Liver (tissue), 9 donors: ENCODE data around the gene ARL5A. TPM values are rescaled to one million over a fixed set of nuclear protein-coding genes. Genes with fewer than 3 reads are reported as not detected.

Experiments used
- DNase-seq: peaks from one replicate; pipeline ENCODE4 v3.0.0-alpha.2; 2017; ENCODE audit warnings: low spot score
- H3K27ac ChIP-seq, 2 donors: one replicate each; pipeline ENCODE4 v1.7.0; 2013; ENCODE audit warnings: inconsistent platforms in 2 of 2, low read length in 2 of 2, control low read depth in 1 of 2, low read depth in 1 of 2, mild to moderate bottlenecking in 1 of 2
- H3K27me3 ChIP-seq, 4 donors: one replicate each; pipeline versions ENCODE4 v1.6.1 to v1.7.0; 2013; ENCODE audit warnings: low read length in 3 of 4, inconsistent platforms in 1 of 4, mild to moderate bottlenecking in 1 of 4, moderate library complexity in 1 of 4; ENCODE audit not compliant: control insufficient read depth in 4 of 4, insufficient read depth in 4 of 4
- H3K36me3 ChIP-seq, 4 donors: one replicate each; pipeline versions ENCODE4 v1.6.1 to v1.7.0; 2013; ENCODE audit warnings: low read length in 3 of 4, mild to moderate bottlenecking in 3 of 4, low read depth in 1 of 4, moderate library complexity in 1 of 4; ENCODE audit not compliant: control insufficient read depth in 4 of 4, insufficient read depth in 3 of 4
- H3K4me1 ChIP-seq, 4 donors: one replicate each; pipeline versions ENCODE4 v1.6.1 to v1.7.0; 2013; ENCODE audit warnings: low read length in 3 of 4, mild to moderate bottlenecking in 3 of 4, moderate library complexity in 1 of 4; ENCODE audit not compliant: control insufficient read depth in 4 of 4, insufficient read depth in 4 of 4
- H3K4me3 ChIP-seq, 3 donors: one replicate each; pipeline versions ENCODE4 v1.6.1 to v1.7.0; 2013; ENCODE audit warnings: low read length in 3 of 3, control low read depth in 1 of 3, low read depth in 1 of 3, mild to moderate bottlenecking in 1 of 3
- H3K9ac ChIP-seq, 2 donors: one replicate each; pipeline ENCODE4 v1.7.0; 2013; ENCODE audit warnings: low read length in 2 of 2, mild to moderate bottlenecking in 2 of 2, moderate library complexity in 2 of 2, control low read depth in 1 of 2, low read depth in 1 of 2
- H3K9me3 ChIP-seq, 4 donors: one replicate each; pipeline versions ENCODE4 v1.6.1 to v1.7.0; 2013; ENCODE audit warnings: low read length in 3 of 4; ENCODE audit not compliant: control insufficient read depth in 4 of 4
- CTCF ChIP-seq: fragments of 150-350 bp; IDR thresholded peaks from 2 replicates; pipeline ENCODE4 v1.5.1; 2017; ENCODE audit warnings: improper control_type of control experiment, low read depth, low read length; ENCODE audit not compliant: missing input control
- FOXA2 ChIP-seq: IDR thresholded peaks from 2 replicates; pipeline ENCODE4 v1.6.1; 2016; ENCODE audit warnings: antibody characterized with exemption
- GABPA ChIP-seq, 2 donors: IDR thresholded peaks in 1 of 2; conservative IDR thresholded peaks in 1 of 2; 2 replicates each; pipeline ENCODE4 v1.6.1; 2016; ENCODE audit warnings: antibody characterized with exemption in 2 of 2, mild to moderate bottlenecking in 1 of 2, moderate library complexity in 1 of 2
- HNF4A ChIP-seq, 2 donors: conservative IDR thresholded peaks; 2 replicates each; pipeline ENCODE4 v1.6.1; 2016; ENCODE audit warnings: antibody characterized with exemption in 2 of 2, mild to moderate bottlenecking in 2 of 2
- MAX ChIP-seq: IDR thresholded peaks from 2 replicates; pipeline ENCODE4 v1.6.1; 2016; ENCODE audit warnings: antibody characterized with exemption
- NR2F2 ChIP-seq: IDR thresholded peaks from 2 replicates; pipeline ENCODE4 v1.6.1; 2016; ENCODE audit warnings: antibody characterized with exemption
- REST ChIP-seq: IDR thresholded peaks from 2 replicates; pipeline ENCODE4 v1.6.1; 2016; ENCODE audit warnings: antibody characterized with exemption, mild to moderate bottlenecking
- RXRA ChIP-seq, 2 donors: IDR thresholded peaks; 2 replicates each; pipeline ENCODE4 v1.6.1; 2017 to 2018; ENCODE audit warnings: antibody characterized with exemption in 2 of 2, mild to moderate bottlenecking in 1 of 2
- YY1 ChIP-seq: IDR thresholded peaks from 2 replicates; pipeline ENCODE4 v1.6.1; 2016; ENCODE audit warnings: antibody characterized with exemption, mild to moderate bottlenecking
- WGBS: extraction: QIAGEN DNeasy Blood & Tissue Kit; methylation state at CpG from one replicate; pipeline ENCODE4 v1.1.7; 2013; 5-methylcytosine and 5-hydroxymethylcytosine counted together
- polyA plus RNA-seq, 2 donors: library from polyadenylated mRNA; stranded (reverse) in 1 of 2; unstranded in 1 of 2; fragments of 200-250 nt in 1 of 2; fragments of >200 nt in 1 of 2; fragmentation: Nextera tagmentation in 1 of 2; extraction: Ambion mirVana in 1 of 2; gene quantifications; one replicate each; pipeline versions ENCODE4 v1.2.1 to v1.2.3, GENCODE V29; 2013 to 2015
- total RNA-seq, 2 donors: library from RNA; depleted of rRNA; stranded (reverse); fragments of >200 nt; gene quantifications; one replicate each; pipeline ENCODE4 v1.2.3, GENCODE V29; 2014
- TF ChIP-seq, protein P1 (sequence below): IDR thresholded peaks from 2 replicates; pipeline ENCODE4 v1.6.1; 2016; ENCODE audit warnings: antibody characterized with exemption
- donor health status: healthy.
- donor health status: healthy.
- donor health status: healthy.
- donor health status: healthy.
- donor health status: healthy.

Gene ARL5A
- total and polyA plus RNA-seq, 4 donors = 9.0 to 41.6 (median 18.0) TPM

GRCh38 chr2:151827564-151828142 is 568 bp downstream of the ARL5A start (continued):
- TF ChIP-seq, protein P1, sequence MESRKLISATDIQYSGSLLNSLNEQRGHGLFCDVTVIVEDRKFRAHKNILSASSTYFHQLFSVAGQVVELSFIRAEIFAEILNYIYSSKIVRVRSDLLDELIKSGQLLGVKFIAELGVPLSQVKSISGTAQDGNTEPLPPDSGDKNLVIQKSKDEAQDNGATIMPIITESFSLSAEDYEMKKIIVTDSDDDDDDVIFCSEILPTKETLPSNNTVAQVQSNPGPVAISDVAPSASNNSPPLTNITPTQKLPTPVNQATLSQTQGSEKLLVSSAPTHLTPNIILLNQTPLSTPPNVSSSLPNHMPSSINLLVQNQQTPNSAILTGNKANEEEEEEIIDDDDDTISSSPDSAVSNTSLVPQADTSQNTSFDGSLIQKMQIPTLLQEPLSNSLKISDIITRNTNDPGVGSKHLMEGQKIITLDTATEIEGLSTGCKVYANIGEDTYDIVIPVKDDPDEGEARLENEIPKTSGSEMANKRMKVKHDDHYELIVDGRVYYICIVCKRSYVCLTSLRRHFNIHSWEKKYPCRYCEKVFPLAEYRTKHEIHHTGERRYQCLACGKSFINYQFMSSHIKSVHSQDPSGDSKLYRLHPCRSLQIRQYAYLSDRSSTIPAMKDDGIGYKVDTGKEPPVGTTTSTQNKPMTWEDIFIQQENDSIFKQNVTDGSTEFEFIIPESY = no peak

DNA sequence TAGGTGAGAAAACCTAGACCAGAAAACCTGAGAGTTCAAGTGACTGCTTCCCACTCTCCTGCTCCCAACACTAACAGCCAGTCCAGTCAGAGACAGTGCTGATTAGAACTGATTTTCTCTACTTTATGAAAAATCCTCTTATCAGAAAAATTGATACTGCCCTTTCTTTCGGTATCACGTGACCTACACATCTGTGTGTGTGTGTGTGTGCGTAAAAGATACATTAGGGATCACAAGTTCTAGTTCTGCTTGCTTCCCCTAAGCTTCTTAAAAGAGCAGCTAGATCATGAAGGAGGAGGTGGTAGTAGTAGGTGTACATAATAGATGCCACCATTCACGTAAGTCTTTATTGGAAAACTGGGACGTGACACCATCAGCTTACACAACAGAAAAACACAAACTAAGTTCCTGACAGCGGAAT is 1.5 kb downstream of the ARL5A start:
- Histone ChIP-seq H3K36me3 (no peaks in the 10 kb centered on the region), H3K4me3 (peak overlapping the region; percentile 20 to 99 (median 64)), H3K27me3 (no peaks in the 10 kb centered on the region), H3K9me3 (no peaks in the 10 kb centered on the region), H3K4me1 (peaks cover 6 to 19% (median 11%) of the 10 kb centered on the region in 4 donors), H3K27ac (no peak overlapping the region), H3K9ac (peak overlapping the region in 1 of 2 donors; percentile 24)
- WGBS = 34% methylated on average over 6 of the region's 6 CpGs
- TF ChIP-seq YY1 = no peak
- TF ChIP-seq REST = peak; percentile 79
- TF ChIP-seq RXRA (IDR thresholded peaks at IDR 0.05) = no peak
- no peak for TF ChIP-seq NR2F2
- TF ChIP-seq HNF4A (conservative IDR thresholded peaks at IDR 0.05) = no peak
- TF ChIP-seq GABPA (IDR thresholded peaks at IDR 0.05 in 1 of 2, conservative IDR thresholded peaks at IDR 0.05 in 1 of 2) = no peak
- DNase-seq = no peak

GRCh38 chr2:151824886-151825285 is 3.3 kb downstream of the ARL5A start:
- TF ChIP-seq MAX (no peak), CTCF (no peak), FOXA2 (no peak)
- Histone ChIP-seq H3K4me1 (peaks cover 6 to 19% (median 11%) of the 10 kb centered on the region in 4 donors), H3K27me3 (no peaks in the 10 kb centered on the region), H3K27ac (no peak overlapping the region), H3K9me3 (no peaks in the 10 kb centered on the region), H3K36me3 (no peaks in the 10 kb centered on the region), H3K4me3 (no peak overlapping the region), H3K9ac (no peak overlapping the region)
- WGBS = 71% methylated on average over 2 of the region's 2 CpGs
- DNase-seq = no peak
